ENCODE results near the gene SUN1. TPM values are rescaled to one million over a fixed set of nuclear protein-coding genes. Genes with fewer than 3 reads are reported as not detected.

The SUN1 gene
- total RNA-seq, 1 experiment from 2014 or later = 158 TPM

DNA sequence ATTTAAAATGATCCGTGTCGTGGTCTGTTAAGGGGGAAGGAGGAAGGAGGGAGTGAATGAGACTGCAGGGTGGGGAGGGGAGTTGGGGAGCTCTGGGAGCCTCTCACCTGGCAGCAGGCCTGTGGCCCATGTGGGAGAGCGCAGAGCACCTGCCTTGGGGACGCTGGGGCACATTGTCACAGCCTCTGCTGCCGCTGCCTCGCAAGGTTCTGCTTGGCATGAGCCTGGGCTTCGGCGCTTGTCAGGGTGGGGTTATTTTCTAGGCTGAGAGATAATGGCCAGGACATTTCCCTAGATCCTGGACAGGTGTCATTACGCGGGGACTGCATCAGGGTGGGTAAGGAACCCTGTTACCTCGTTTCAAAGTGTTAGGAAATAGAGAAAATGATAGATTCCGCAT, 2.2 kb upstream of the SUN1 start (continued):
- TF ChIP-seq USF2 (CRISPR knock-in tag; IDR thresholded peaks at IDR 0.05) (no peak), MAX (CRISPR knock-in tag; IDR thresholded peaks at IDR 0.05) (no peak), HMGA2 (CRISPR knock-in tag; IDR thresholded peaks at IDR 0.05) (no peak), ETV6 (CRISPR knock-in tag; IDR thresholded peaks at IDR 0.05) (no peak), JAZF1 (CRISPR knock-in tag; IDR thresholded peaks at IDR 0.05) (no peak)
- TF ChIP-seq, protein P1, sequence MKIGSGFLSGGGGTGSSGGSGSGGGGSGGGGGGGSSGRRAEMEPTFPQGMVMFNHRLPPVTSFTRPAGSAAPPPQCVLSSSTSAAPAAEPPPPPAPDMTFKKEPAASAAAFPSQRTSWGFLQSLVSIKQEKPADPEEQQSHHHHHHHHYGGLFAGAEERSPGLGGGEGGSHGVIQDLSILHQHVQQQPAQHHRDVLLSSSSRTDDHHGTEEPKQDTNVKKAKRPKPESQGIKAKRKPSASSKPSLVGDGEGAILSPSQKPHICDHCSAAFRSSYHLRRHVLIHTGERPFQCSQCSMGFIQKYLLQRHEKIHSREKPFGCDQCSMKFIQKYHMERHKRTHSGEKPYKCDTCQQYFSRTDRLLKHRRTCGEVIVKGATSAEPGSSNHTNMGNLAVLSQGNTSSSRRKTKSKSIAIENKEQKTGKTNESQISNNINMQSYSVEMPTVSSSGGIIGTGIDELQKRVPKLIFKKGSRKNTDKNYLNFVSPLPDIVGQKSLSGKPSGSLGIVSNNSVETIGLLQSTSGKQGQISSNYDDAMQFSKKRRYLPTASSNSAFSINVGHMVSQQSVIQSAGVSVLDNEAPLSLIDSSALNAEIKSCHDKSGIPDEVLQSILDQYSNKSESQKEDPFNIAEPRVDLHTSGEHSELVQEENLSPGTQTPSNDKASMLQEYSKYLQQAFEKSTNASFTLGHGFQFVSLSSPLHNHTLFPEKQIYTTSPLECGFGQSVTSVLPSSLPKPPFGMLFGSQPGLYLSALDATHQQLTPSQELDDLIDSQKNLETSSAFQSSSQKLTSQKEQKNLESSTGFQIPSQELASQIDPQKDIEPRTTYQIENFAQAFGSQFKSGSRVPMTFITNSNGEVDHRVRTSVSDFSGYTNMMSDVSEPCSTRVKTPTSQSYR (CRISPR knock-in tag; IDR thresholded peaks at IDR 0.05) = no peak

GRCh38 chr7:831596-832166, 595 bp upstream of the SUN1 start:
- ChIA-PET CTCF (interaction anchor here (0.7 to 1.7 kb wide), 6 partner anchors 9 to 126 kb away, joined by 3 to 11 read pairs (median 4); no protein-coding TSS in a partner anchor), POLR2A (no interaction called here)
- TF ChIP-seq, protein P2, sequence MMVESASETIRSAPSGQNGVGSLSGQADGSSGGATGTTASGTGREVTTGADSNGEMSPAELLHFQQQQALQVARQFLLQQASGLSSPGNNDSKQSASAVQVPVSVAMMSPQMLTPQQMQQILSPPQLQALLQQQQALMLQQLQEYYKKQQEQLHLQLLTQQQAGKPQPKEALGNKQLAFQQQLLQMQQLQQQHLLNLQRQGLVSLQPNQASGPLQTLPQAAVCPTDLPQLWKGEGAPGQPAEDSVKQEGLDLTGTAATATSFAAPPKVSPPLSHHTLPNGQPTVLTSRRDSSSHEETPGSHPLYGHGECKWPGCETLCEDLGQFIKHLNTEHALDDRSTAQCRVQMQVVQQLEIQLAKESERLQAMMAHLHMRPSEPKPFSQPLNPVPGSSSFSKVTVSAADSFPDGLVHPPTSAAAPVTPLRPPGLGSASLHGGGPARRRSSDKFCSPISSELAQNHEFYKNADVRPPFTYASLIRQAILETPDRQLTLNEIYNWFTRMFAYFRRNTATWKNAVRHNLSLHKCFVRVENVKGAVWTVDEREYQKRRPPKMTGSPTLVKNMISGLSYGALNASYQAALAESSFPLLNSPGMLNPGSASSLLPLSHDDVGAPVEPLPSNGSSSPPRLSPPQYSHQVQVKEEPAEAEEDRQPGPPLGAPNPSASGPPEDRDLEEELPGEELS (CRISPR knock-in tag; IDR thresholded peaks at IDR 0.05) = no peak
- TF ChIP-seq, protein P3, sequence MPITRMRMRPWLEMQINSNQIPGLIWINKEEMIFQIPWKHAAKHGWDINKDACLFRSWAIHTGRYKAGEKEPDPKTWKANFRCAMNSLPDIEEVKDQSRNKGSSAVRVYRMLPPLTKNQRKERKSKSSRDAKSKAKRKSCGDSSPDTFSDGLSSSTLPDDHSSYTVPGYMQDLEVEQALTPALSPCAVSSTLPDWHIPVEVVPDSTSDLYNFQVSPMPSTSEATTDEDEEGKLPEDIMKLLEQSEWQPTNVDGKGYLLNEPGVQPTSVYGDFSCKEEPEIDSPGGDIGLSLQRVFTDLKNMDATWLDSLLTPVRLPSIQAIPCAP (CRISPR knock-in tag; IDR thresholded peaks at IDR 0.05) = no peak
- TF ChIP-seq NFE2L1 (CRISPR knock-in tag; IDR thresholded peaks at IDR 0.05) (no peak), ZNF425 (CRISPR knock-in tag; conservative IDR thresholded peaks at IDR 0.05) (no peak), RORB (CRISPR knock-in tag; IDR thresholded peaks at IDR 0.05) (no peak), MAX (CRISPR knock-in tag; IDR thresholded peaks at IDR 0.05) (no peak), CREM (CRISPR knock-in tag; IDR thresholded peaks at IDR 0.05) (no peak)
- ATAC-seq (no peak), DNase-seq (ENCODE audit: low spot score) (no peak)
- Mint-ChIP-seq H3K9me3 (no peaks in the 10 kb centered on the region), H3K27me3 (ENCODE audit: low read depth) (no peaks in the 10 kb centered on the region), H3K4me3 (peak overlapping the region; percentile 24), H3K4me1 (peaks cover 55% of the 10 kb centered on the region), H3K27ac (peak overlapping the region; percentile 97), H3K36me3 (peaks cover 19% of the 10 kb centered on the region)

GRCh38 chr7:832968-833424, 720 bp downstream of the SUN1 start:
- peak overlapping the region; percentile 97 for H3K27ac Mint-ChIP-seq
- POLR2A ChIA-PET = no interaction called here
- peaks cover 54% of the 10 kb centered on the region for H3K4me1 Mint-ChIP-seq
- no peaks in the 10 kb centered on the region for H3K27me3 Mint-ChIP-seq (ENCODE audit: low read depth)
- CTCF ChIA-PET = interaction anchor here (1.4 to 4.1 kb wide), 3 partner anchors 10 to 46 kb away, joined by 4 to 17 read pairs (median 11); no protein-coding TSS in a partner anchor
- TF ChIP-seq SOX15 (CRISPR knock-in tag; IDR thresholded peaks at IDR 0.05) (no peak), MAX (CRISPR knock-in tag; IDR thresholded peaks at IDR 0.05) (no peak), SMAD4 (CRISPR knock-in tag; IDR thresholded peaks at IDR 0.05) (no peak), USF2 (CRISPR knock-in tag; IDR thresholded peaks at IDR 0.05) (no peak)
- TF ChIP-seq, protein P4, sequence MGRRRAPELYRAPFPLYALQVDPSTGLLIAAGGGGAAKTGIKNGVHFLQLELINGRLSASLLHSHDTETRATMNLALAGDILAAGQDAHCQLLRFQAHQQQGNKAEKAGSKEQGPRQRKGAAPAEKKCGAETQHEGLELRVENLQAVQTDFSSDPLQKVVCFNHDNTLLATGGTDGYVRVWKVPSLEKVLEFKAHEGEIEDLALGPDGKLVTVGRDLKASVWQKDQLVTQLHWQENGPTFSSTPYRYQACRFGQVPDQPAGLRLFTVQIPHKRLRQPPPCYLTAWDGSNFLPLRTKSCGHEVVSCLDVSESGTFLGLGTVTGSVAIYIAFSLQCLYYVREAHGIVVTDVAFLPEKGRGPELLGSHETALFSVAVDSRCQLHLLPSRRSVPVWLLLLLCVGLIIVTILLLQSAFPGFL (CRISPR knock-in tag; IDR thresholded peaks at IDR 0.05; ENCODE audit: borderline replicate concordance) = no peak
- H3K4me3 Mint-ChIP-seq = no peak overlapping the region
- H3K36me3 Mint-ChIP-seq = peaks cover 24% of the 10 kb centered on the region
- ATAC-seq (no peak), DNase-seq (ENCODE audit: low spot score) (no peak)
- no peaks in the 10 kb centered on the region for H3K9me3 Mint-ChIP-seq
